Measurements from ENCODE around the gene ZNF362.

DNA sequence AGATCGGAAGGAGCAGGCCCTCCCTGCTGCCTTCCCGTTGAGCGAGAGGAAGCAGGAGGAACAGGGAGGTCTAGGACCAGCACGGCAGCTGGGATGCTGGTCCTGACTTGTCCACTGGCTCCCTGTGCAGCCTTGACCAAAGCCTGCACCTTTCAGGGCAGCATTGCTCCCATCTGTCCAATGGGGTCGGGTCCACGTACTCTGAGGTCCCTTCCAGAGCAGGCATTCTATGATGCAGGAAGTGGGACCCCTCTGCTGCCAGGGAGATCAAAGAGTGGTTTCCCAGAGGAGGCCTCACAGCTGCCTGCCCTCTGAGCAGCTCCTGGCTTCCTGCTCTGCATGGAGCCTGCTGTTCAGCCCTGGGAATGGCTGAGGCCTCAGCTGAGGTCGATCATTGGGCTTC, 21.7 kb upstream of the ZNF362 start:
- TF ChIP-seq POLR2A (IDR thresholded peaks at IDR 0.05; ENCODE audit: borderline replicate concordance, extremely low read depth, insufficient read depth, insufficient read length), result no peak
- TF ChIP-seq RAD21 (IDR thresholded peaks at IDR 0.05; ENCODE audit: low read depth), result no peak

Data from HCT116 (cell line).